H1 (cell line): ENCODE data around the gene ITGB5. TPM values are rescaled to one million over a fixed set of nuclear protein-coding genes. Genes with fewer than 3 reads are reported as not detected.

Experiments
- CTCF ChIA-PET: fragments of 300-600 bp; sonication (Branson Sonifier 250); formaldehyde crosslinking; loops from one replicate; lab custom pipeline; 2021; ENCODE audit not compliant: partially characterized antibody; lab: Charles Lee
- POLR2A ChIA-PET: fragments of 300-600 bp; sonication (Branson Sonifier 250); formaldehyde crosslinking; loops from one replicate; lab custom pipeline; 2021; ENCODE audit warnings: inconsistent platforms; ENCODE audit not compliant: partially characterized antibody; lab: Charles Lee
- DNase-seq, 2 experiments: peaks; one replicate each; pipeline versions ENCODE4 v3.0.0 to v3.0.0-alpha.2; 2010 to 2022; ENCODE audit warnings: low spot score in 2 of 2, low read depth in 1 of 2, mixed read lengths in 1 of 2
- FAIRE-seq: peaks from 2 replicates; lab custom pipeline; 2011; peaks lifted over from hg19 to GRCh38; lab: Jason Lieb, UNC
- H2AFZ ChIP-seq: 2 replicates; pipeline ENCODE4 v1.8.1; 2012; ENCODE audit warnings: low read length, inconsistent platforms
- H2AK5ac ChIP-seq: 2 replicates; pipeline ENCODE4 v1.6.1; 2013; ENCODE audit warnings: low read depth, low read length
- H2BK120ac ChIP-seq: replicated peaks from 2 replicates; pipeline ENCODE3; 2013; ENCODE audit warnings: low read depth, low read length, inconsistent platforms
- H2BK12ac ChIP-seq: 2 replicates; pipeline ENCODE4 v1.6.1; 2013; ENCODE audit warnings: low read depth, low read length
- H2BK15ac ChIP-seq: 2 replicates; pipeline ENCODE4 v1.6.1; 2013; ENCODE audit warnings: low read length
- H2BK20ac ChIP-seq: 2 replicates; pipeline ENCODE4 v1.6.1; 2013; ENCODE audit warnings: low read length
- H2BK5ac ChIP-seq: 2 replicates; pipeline ENCODE4 v1.6.1; 2013; ENCODE audit warnings: low read depth, low read length
- H3K14ac ChIP-seq: 2 replicates; pipeline ENCODE4 v1.6.1; 2013; ENCODE audit warnings: inconsistent platforms; ENCODE audit not compliant: insufficient read length
- H3K18ac ChIP-seq: 2 replicates; pipeline ENCODE4 v1.6.1; 2013; ENCODE audit warnings: low read length; ENCODE audit errors: extremely low read depth
- H3K23ac ChIP-seq: 2 replicates; pipeline ENCODE4 v1.6.1; 2013; ENCODE audit warnings: inconsistent platforms; ENCODE audit not compliant: insufficient read length
- H3K23me2 ChIP-seq: 2 replicates; pipeline ENCODE4 v1.6.1; 2013; ENCODE audit warnings: low read depth, low read length
- H3K27ac ChIP-seq: 2 replicates; pipeline ENCODE4 v1.6.1; 2011; ENCODE audit warnings: low read depth, low read length, inconsistent platforms
- H3K27me3 ChIP-seq, 4 experiments: replicated peaks in 1 of 4; 1 replicate in 1 of 4; 2 replicates in 3 of 4; pipeline versions ENCODE4 v1.6.1 to v1.8.1; 2011 to 2013; ENCODE audit warnings: low read length in 3 of 4, mild to moderate bottlenecking in 3 of 4, inconsistent platforms in 2 of 4, mixed read lengths in 2 of 4, moderate library complexity in 1 of 4; ENCODE audit not compliant: control insufficient read depth in 3 of 4, insufficient read depth in 3 of 4; ENCODE audit errors: extremely low read depth in 1 of 4
- H3K36me3 ChIP-seq, 4 experiments: 2 replicates each; pipeline versions ENCODE4 v1.6.1 to v1.8.1; 2011 to 2013; ENCODE audit warnings: mild to moderate bottlenecking in 4 of 4, low read length in 3 of 4, moderate library complexity in 2 of 4, control low read depth in 1 of 4, inconsistent platforms in 1 of 4; ENCODE audit not compliant: insufficient read depth in 4 of 4, control insufficient read depth in 2 of 4
- H3K4ac ChIP-seq: replicated peaks from 2 replicates; pipeline ENCODE3; 2013; ENCODE audit warnings: low read length, low read depth, mixed read lengths, inconsistent platforms; ENCODE audit not compliant: insufficient read length
- H3K4me1 ChIP-seq, 4 experiments: replicated peaks in 1 of 4; 1 replicate in 1 of 4; 2 replicates in 3 of 4; pipeline versions ENCODE4 v1.6.1 to v1.8.1; 2011 to 2013; ENCODE audit warnings: low read length in 3 of 4, inconsistent platforms in 2 of 4, mixed read lengths in 1 of 4; ENCODE audit not compliant: insufficient read depth in 4 of 4, control insufficient read depth in 3 of 4
- H3K4me2 ChIP-seq, 2 experiments: 2 replicates each; pipeline versions ENCODE4 v1.6.1 to v1.8.1; 2011 to 2013; ENCODE audit warnings: low read depth in 2 of 2, low read length in 2 of 2, control low read depth in 1 of 2, inconsistent platforms in 1 of 2, mild to moderate bottlenecking in 1 of 2; ENCODE audit not compliant: insufficient read depth in 1 of 2
- H3K4me3 ChIP-seq, 4 experiments: fragments of 200-600, 300-600 bp in 1 of 4; sonication (generic), shearing (Covaris generic), sonication (Bioruptor Twin) in 1 of 4; 2 replicates each; pipeline versions ENCODE4 v1.5.1 to v1.8.1; 2011 to 2016; ENCODE audit warnings: low read length in 4 of 4, low read depth in 3 of 4, control low read depth in 2 of 4, inconsistent platforms in 2 of 4, mild to moderate bottlenecking in 2 of 4, mixed read lengths in 1 of 4, moderate library complexity in 1 of 4; ENCODE audit not compliant: insufficient read depth in 2 of 4; ENCODE audit errors: extremely low read depth in 1 of 4
- H3K56ac ChIP-seq: replicated peaks from 2 replicates; pipeline ENCODE3; 2013; ENCODE audit warnings: low read depth, mild to moderate bottlenecking, mixed read lengths, low read length, inconsistent platforms; ENCODE audit not compliant: insufficient read length
- H3K79me1 ChIP-seq: 2 replicates; pipeline ENCODE4 v1.6.1; 2013; ENCODE audit warnings: low read depth, low read length, control low read depth
- H3K79me2 ChIP-seq, 2 experiments: 2 replicates each; pipeline versions ENCODE4 v1.6.1 to v1.8.1; 2012 to 2013; ENCODE audit warnings: low read length in 2 of 2, mild to moderate bottlenecking in 2 of 2, inconsistent platforms in 1 of 2; ENCODE audit not compliant: insufficient read depth in 2 of 2, control insufficient read depth in 1 of 2
- H3K9ac ChIP-seq, 4 experiments: replicated peaks in 1 of 4; 1 replicate in 1 of 4; 2 replicates in 3 of 4; pipeline versions ENCODE4 v1.6.1 to v1.8.1; 2011 to 2013; ENCODE audit warnings: low read depth in 3 of 4, low read length in 3 of 4, control low read depth in 2 of 4, mild to moderate bottlenecking in 2 of 4, moderate library complexity in 2 of 4, inconsistent platforms in 1 of 4; ENCODE audit errors: extremely low read depth in 1 of 4
- H3K9me3 ChIP-seq, 2 experiments: 2 replicates each; pipeline versions ENCODE4 v1.6.1 to v1.8.1; 2012 to 2013; ENCODE audit warnings: mild to moderate bottlenecking in 2 of 2, moderate library complexity in 2 of 2, control low read depth in 1 of 2, inconsistent platforms in 1 of 2, low read depth in 1 of 2, low read length in 1 of 2, mixed read lengths in 1 of 2; ENCODE audit not compliant: insufficient read depth in 2 of 2
- H4K20me1 ChIP-seq, 2 experiments: replicated peaks in 1 of 2; 2 replicates each; pipeline versions ENCODE3 to v1.8.1; 2011 to 2013; ENCODE audit warnings: inconsistent platforms in 2 of 2, low read length in 2 of 2, mild to moderate bottlenecking in 1 of 2; ENCODE audit not compliant: insufficient read depth in 2 of 2, control insufficient read depth in 1 of 2
- H4K5ac ChIP-seq: 2 replicates; pipeline ENCODE4 v1.6.1; 2013; ENCODE audit warnings: low read length, low read depth, mixed read lengths, inconsistent platforms; ENCODE audit not compliant: insufficient read length
- H4K8ac ChIP-seq: 2 replicates; pipeline ENCODE4 v1.8.0; 2013; ENCODE audit warnings: mild to moderate bottlenecking, moderate library complexity, low read length, inconsistent platforms; ENCODE audit not compliant: insufficient read depth; ENCODE audit errors: extremely low read depth
- H4K91ac ChIP-seq: replicated peaks from 2 replicates; pipeline ENCODE3; 2013; ENCODE audit warnings: low read length, mixed read lengths, inconsistent platforms; ENCODE audit not compliant: insufficient read length
- ASH2L ChIP-seq: fragments of 200-600, 300-600 bp; sonication (generic); IDR thresholded peaks from one replicate; pipeline ENCODE4 v1.7.1; 2017; ENCODE audit warnings: low read length
- BRCA1 ChIP-seq: IDR thresholded peaks from 2 replicates; pipeline ENCODE4 v1.6.1; 2012; ENCODE audit warnings: low read depth, low read length, improper control_type of control experiment
- HDAC2 ChIP-seq, 2 experiments: fragments of 300-600 bp in 1 of 2; sonication (generic) in 1 of 2; IDR thresholded peaks; 2 replicates each; pipeline ENCODE4 v1.6.1; 2011 to 2012; ENCODE audit warnings: low read depth in 2 of 2, low read length in 2 of 2, mild to moderate bottlenecking in 2 of 2, moderate library complexity in 2 of 2, borderline replicate concordance in 1 of 2, inconsistent platforms in 1 of 2
- KDM1A ChIP-seq: fragments of 200-600, 300-600 bp; sonication (generic); IDR thresholded peaks from 2 replicates; pipeline ENCODE4 v1.7.1; 2016; ENCODE audit warnings: mild to moderate bottlenecking, low read length, borderline replicate concordance
- SIN3A ChIP-seq, 2 experiments: IDR thresholded peaks in 1 of 2; conservative IDR thresholded peaks in 1 of 2; 2 replicates each; pipeline ENCODE4 v1.6.1; 2011 to 2012; ENCODE audit warnings: low read length in 2 of 2, improper control_type of control experiment in 1 of 2, low read depth in 1 of 2, mild to moderate bottlenecking in 1 of 2
- SP1 ChIP-seq: IDR thresholded peaks from 2 replicates; pipeline ENCODE4 v1.6.1; 2011; ENCODE audit warnings: low read depth, low read length
- WGBS, 2 experiments: shearing (Covaris generic) in 1 of 2; methylation state at CpG; one replicate each; pipeline versions ENCODE4 v1.1.6 to v1.1.7; 2013 to 2015; ENCODE audit warnings: low lambda C conversion rate in 2 of 2, mixed read lengths in 2 of 2, inconsistent platforms in 1 of 2, low coverage in 1 of 2, missing lambda C conversion rate in 1 of 2; ENCODE audit not compliant: insufficient replicate concordance in 2 of 2, insufficient coverage in 1 of 2, insufficient read length in 1 of 2; ENCODE audit errors: extremely low coverage in 1 of 2, missing lambda C conversion rate in 1 of 2; 5-methylcytosine and 5-hydroxymethylcytosine counted together
- polyA plus RNA-seq, 7 experiments: library from polyadenylated mRNA; depleted of rRNA in 3 of 7; stranded (reverse) in 5 of 7; unstranded in 2 of 7; fragments of >200 nt in 5 of 7; fragments of 200-250 nt in 2 of 7; gene quantifications; 1 replicate in 5 of 7; 2 replicates in 1 of 7; 4 replicates in 1 of 7; pipeline versions ENCODE4 v1.2.1 to v1.2.3, GENCODE V29; 2011 to 2013; ENCODE audit warnings: missing spikeins in 2 of 7, mixed read lengths in 2 of 7
- total RNA-seq: library from RNA; stranded (reverse); fragmentation: NEBNext Ultra II Directional; extraction: Animal tissue kit (Norgen Biotek cat#: 25700); gene quantifications from 2 replicates; pipeline ENCODE4 v1.2.1, GENCODE V29; 2021

Gene ITGB5
- total and polyA plus RNA-seq, 2 of the 8 experiments (the other 6 are each of a cell fraction or from before 2014, with no cell fraction given): 101 to 268 TPM

GRCh38 chr3:124850633-124851032 is 36.5 kb downstream of the ITGB5 start:
- no peaks in the 10 kb centered on the region for H3K9me3 ChIP-seq
- H3K18ac ChIP-seq: no peak overlapping the region
- H3K36me3 ChIP-seq: peaks cover 2 to 16% (median 8%) of the 10 kb centered on the region in 4 experiments
- H2BK120ac ChIP-seq: no peak overlapping the region
- H4K20me1 ChIP-seq: peaks cover 0 to 4% of the 10 kb centered on the region in 2 experiments
- H3K9ac ChIP-seq: no peak overlapping the region; a peak in 1 of 7 replicates
- H3K14ac ChIP-seq: no peak overlapping the region
- H3K56ac ChIP-seq: no peak overlapping the region
- no peak overlapping the region for H2BK12ac ChIP-seq
- no peak overlapping the region for H2BK5ac ChIP-seq
- ChIA-PET POLR2A (interaction anchor here (0.6 to 2.3 kb wide), 4 partner anchors 8 to 49 kb away, joined by 3 to 5 read pairs (median 4); no protein-coding TSS in a partner anchor), CTCF (interaction anchor here (0.8 to 1.8 kb wide), 5 partner anchors 24 to 89 kb away, joined by 3 to 4 read pairs (median 3); no protein-coding TSS in a partner anchor)
- no peak overlapping the region for H3K4me3 ChIP-seq
- no peak overlapping the region for H4K5ac ChIP-seq
- H3K23me2 ChIP-seq: no peaks in the 10 kb centered on the region
- FAIRE-seq: no peak
- WGBS, 2 experiments: 72% methylated on average over 2 of the region's 2 CpGs; no CpG with 5 or more reads in 1 of the 2 experiments
- H2BK20ac ChIP-seq: no peak overlapping the region
- no peak overlapping the region for H3K4me2 ChIP-seq
- H2AFZ ChIP-seq: no peak overlapping the region
- H2BK15ac ChIP-seq: no peak overlapping the region
- H3K27me3 ChIP-seq: no peaks in the 10 kb centered on the region
- H4K91ac ChIP-seq: no peak overlapping the region
- peaks cover 2% of the 10 kb centered on the region; the same call in 1 of the 2 replicates for H3K79me1 ChIP-seq
- H4K8ac ChIP-seq: no peak overlapping the region
- H3K4me1 ChIP-seq: peaks cover 2 to 6% (median 5%) of the 10 kb centered on the region in 4 experiments; a peak in 4 of 7 replicates
- DNase-seq: no peak
- no peak overlapping the region for H3K23ac ChIP-seq
- H3K4ac ChIP-seq: no peak overlapping the region
- no peak overlapping the region for H3K27ac ChIP-seq
- H3K79me2 ChIP-seq: peaks cover 0 to 4% of the 10 kb centered on the region in 2 experiments; a peak in 1 of 4 replicates
- H2AK5ac ChIP-seq: no peak overlapping the region
- TF ChIP-seq SIN3A (conservative IDR thresholded peaks at IDR 0.05 in 1 of 2, IDR thresholded peaks at IDR 0.05 in 1 of 2; ENCODE audit: low read depth in 1 of 2, low read length in 2 of 2) (no peak), HDAC2 (IDR thresholded peaks at IDR 0.05; ENCODE audit: borderline replicate concordance in 1 of 2, low read depth in 2 of 2, low read length in 2 of 2) (no peak), ASH2L (no peak), KDM1A (no peak), BRCA1 (no peak), SP1 (no peak)
